Measurements from ENCODE around the gene FAM163B. TPM values are rescaled to one million over a fixed set of nuclear protein-coding genes. Genes with fewer than 3 reads are reported as not detected.

Gene FAM163B
- total RNA-seq, result under 0.01 TPM in 1 of 2 replicates, not detected in the other

GRCh38 chr9:133609311-133610098, at the start of gene FAM163B:
Gene FAM163B (minus strand): TSS chr9:133609389. CDS start chr9:133580223, 29,166 bp downstream.

GRCh38 chr9:133635533-133636531, 26.6 kb upstream of the FAM163B start, which contains the start of gene DBH:
Gene DBH (plus strand): TSS chr9:133636363. CDS start chr9:133636372, 9 bp downstream.

DNA sequence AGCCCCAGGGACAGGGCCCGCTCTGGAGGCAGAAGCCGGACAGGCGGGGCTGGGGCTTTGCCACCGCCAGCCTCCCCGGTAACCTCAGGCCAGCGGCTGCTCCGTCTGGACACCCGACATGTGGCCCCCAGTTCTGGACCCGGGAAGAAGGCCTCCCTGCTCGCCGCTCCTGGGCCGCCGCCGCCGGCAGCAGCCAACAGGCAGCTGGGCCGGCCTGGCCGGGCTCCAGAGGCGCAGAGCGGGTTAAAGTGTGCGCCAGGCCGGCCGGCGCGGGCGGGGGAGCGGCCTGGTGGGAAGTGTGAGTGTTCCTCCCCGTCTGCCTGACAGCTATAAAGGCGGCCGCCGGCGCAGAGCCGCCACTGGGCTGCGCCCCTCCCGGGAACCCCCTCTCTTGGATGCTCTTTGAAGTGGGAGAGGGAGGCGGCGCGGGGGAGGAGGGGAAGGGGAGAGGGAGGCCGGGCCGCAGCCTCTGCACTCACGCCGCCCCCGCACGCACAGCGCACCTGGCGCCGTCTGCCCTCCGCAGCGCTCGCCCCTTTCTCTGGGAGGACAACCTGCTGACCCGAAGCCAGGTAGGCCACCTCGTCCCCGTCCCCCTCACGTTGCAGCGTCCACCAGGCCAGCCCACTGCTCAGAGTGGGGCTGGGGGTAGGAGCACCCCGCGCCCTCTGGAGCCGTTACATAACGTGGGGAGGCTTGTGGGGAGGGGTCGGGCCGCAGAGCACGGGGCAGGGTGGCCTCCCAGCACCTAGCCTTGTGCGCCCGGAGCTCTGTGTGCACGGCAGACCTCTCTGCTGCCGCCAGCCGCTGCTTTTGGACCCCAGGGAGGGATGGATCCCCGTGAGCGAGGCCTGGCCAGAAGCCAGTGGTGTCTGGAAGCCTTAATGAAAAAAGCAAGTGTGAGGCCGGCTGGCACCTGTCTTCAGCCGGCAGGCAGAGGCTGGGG, 74.6 kb downstream of the FAM163B start, which contains the start of gene ADAMTSL2:
Gene ADAMTSL2, plus strand, starts transcription at position 359 of the 946 bp plus-strand sequence. CDS start 2,009 bp downstream, outside the sequence.

Other genes starting within 250 kb of the FAM163B start
- gene SURF4, start 233.3 kb downstream of the FAM163B start, total RNA-seq, result 726 and 791 TPM in 2 replicates
- gene STKLD1, start 233.0 kb downstream of the FAM163B start, total RNA-seq, result 0.19 and 0.85 TPM in 2 replicates
- gene REXO4, start 191.4 kb downstream of the FAM163B start, total RNA-seq, result 14.7 and 27.8 TPM in 2 replicates
- 1.2 and 1.4 TPM in 2 replicates for gene ADAMTS13, start 187.0 kb downstream of the FAM163B start, total RNA-seq
- gene CACFD1, start 149.4 kb downstream of the FAM163B start, total RNA-seq, result 2.7 and 5.9 TPM in 2 replicates
- 11.3 and 21.1 TPM in 2 replicates for gene SLC2A6, start 130.3 kb downstream of the FAM163B start, total RNA-seq
- gene MYMK, start 84.4 kb downstream of the FAM163B start, total RNA-seq, result not detected in 2 replicates
- 1.2 and 2.8 TPM in 2 replicates for gene ADAMTSL2, start 74.7 kb downstream of the FAM163B start, total RNA-seq
- not detected in 2 replicates for gene DBH, start 27.0 kb upstream of the FAM163B start, total RNA-seq
- 9.6 and 12.8 TPM in 2 replicates for gene SARDH, start 129.0 kb upstream of the FAM163B start, total RNA-seq